Measurements from ENCODE around the gene FERD3L.

Gene FERD3L

DNA sequence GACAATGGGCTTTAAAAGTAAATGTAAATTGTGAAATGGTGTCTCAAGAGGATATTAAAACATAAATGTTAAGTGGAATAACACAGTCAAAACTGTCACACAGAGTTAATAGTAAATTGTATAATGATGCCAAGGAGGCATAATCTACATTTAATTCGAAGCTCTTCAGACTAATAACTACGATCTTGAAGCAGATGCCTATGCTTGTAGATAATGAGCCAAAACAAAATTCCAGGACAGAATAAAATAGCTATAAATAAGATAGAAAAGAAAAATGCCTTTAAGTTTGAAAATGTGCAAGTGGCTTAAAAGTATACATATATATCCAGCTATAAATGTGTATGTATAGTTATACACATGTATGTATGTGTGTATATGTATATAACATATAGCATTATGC lies 45.3 kb downstream of the FERD3L start:
- no peak for DNase-seq (ENCODE audit: low spot score)

DNA sequence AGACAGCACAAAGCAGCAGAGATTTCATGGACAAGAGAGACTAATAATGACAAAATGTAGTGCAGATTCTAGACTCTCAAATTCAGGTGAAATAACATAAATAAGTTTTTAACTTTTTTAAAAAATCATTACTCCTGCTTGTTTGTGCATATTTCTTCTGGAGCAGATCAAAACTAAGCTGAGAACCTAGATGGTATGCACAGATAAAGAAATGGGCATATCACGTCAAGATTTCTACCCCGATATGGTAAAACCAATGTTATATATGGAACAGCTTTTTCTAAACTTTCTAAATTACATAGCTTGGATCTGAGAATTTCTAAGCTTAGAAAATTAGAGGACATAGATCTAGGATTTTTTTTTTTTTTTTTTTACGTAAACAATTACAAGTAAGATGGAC lies 46.0 kb downstream of the FERD3L start:
- DNase-seq (ENCODE audit: low spot score): no peak

DNA sequence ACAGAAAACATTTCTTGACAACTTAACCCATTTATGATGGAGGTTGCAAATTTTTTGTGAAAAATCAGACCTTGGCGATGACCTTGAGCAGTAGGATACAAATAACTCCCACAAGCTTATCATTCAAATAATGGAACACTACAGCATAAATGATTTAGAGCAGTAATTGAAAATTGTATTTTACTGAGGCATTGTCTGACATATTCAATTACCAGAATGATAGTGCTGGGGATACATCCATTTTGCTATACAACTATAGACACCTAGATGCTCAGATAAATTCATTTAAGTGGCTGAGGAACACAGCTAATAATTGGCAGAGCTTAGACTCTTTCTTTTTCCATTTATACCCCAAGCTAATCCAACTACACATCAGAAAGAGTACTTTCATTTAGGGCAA lies 46.7 kb downstream of the FERD3L start:
- no peak for DNase-seq (ENCODE audit: low spot score)

DNA sequence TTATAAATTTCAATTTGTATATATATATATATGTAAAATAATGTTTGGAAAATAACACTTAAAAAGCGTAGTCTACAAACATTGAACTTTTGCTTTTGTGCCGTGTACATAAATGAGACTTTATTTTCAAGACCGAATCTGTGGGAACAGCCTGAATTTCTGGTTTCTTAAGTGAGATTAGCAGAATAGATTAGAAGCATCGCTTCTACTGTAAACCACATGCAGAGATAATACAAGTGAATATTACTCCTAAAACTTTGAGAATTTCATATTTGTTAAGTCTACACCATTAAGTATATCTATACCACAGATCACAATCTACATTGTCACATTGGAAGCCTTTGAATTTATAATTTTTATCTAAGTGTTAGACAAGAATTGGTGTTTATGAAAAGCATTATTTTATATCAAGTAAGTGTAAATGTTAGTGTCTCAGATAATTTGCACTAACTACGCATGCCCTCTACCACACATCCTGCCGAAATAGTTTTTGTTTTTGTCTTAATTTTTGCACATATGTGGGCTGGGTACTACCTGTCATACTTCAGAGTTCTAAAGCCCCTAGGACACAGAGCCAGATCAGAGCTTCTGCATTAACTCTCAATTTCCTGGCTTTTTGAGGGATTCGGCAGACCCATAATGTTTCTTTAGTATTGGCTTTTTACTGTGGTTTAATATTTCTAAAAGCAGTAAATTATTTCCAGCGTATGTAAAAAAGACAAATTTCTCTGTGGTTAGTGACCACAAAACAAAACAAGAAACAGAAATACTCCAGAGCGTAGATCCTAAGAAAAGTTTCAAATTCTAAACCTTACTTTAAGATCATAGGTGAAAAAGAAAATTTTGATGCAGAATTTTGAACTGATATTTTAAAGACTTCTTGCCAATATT lies 47.8 kb downstream of the FERD3L start:
- DNase-seq (ENCODE audit: low spot score): no peak

DNA sequence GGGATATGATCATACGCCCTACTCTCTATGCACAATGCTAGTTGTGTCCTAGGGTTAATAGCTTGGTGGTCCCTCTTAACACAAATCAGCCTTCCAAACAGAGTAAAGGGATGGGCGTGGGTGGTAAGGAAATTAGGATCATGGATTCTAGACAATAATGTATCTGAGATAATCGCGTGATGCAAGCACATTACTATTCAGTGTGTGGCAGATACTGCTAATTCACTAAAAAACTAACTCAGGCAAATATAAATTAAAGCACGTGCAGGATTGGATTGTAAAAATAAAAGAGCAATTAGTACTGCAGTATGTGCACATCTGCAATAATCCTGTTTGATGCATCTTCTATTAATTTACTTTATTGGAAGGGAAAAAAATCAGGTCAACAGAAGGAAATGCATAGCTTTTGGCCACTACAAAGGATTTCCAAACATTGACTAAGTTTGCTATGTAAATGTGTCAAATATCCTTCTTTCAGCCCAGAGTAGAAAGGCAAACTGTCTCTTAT lies 49.8 kb downstream of the FERD3L start:
- no peak for DNase-seq (ENCODE audit: low spot score)

Data from NAMALWA (cell line).